GM12878 (cell line): ENCODE measurements around the gene PRKCE. TPM values are rescaled to one million over a fixed set of nuclear protein-coding genes. Genes with fewer than 3 reads are reported as not detected.
A peak's percentile ranks its signal among the peaks of the same experiment; 100 is the strongest.

Experiments
- ATAC-seq: fragments of 200-7000 bp; cut with Tn5 transposase; 3 replicates; pipeline ENCODE4 v1.9.1; 2020; ENCODE audit warnings: mild to moderate bottlenecking, moderate library complexity
- BruUV-seq: library from RNA; stranded (reverse); fragments of 400-500 nt; replicated peaks from 2 replicates; lab custom pipeline; 2021; lab: Mats Ljungman, UMichigan
- CTCF ChIA-PET: fragments of 300-600 bp; sonication (Branson Sonifier 250); formaldehyde crosslinking; extraction: SDS; loops from one replicate; lab custom pipeline; 2021; ENCODE audit warnings: inconsistent platforms; lab: Yijun Ruan, JAX
- POLR2A ChIA-PET: fragments of 350-600 bp; formaldehyde crosslinking; extraction: SDS; loops from one replicate; lab custom pipeline; 2021; ENCODE audit warnings: inconsistent platforms; lab: Charles Lee
- RAD21 ChIA-PET: fragments of 300-600 bp; sonication (Branson Sonifier 250); formaldehyde crosslinking; loops from one replicate; lab custom pipeline; 2023; ENCODE audit warnings: antibody characterized with exemption; ENCODE audit not compliant: unreplicated experiment; lab: Charles Lee
- SMC1A ChIA-PET: fragments of 300-600 bp; sonication (Branson Sonifier 250); formaldehyde crosslinking; loops from one replicate; lab custom pipeline; 2023; ENCODE audit not compliant: unreplicated experiment, uncharacterized antibody; lab: Charles Lee
- DNase-seq: peaks from one replicate; pipeline ENCODE4 v3.0.0-alpha.2; 2011; ENCODE audit warnings: low read depth, low spot score
- FAIRE-seq: peaks from 3 replicates; lab custom pipeline; 2011; peaks lifted over from hg19 to GRCh38; lab: Jason Lieb, UNC
- H2AFZ ChIP-seq: 2 replicates; pipeline ENCODE4 v1.6.0; 2011; ENCODE audit warnings: low read depth, low read length, control low read depth; ENCODE audit not compliant: control insufficient read depth
- H3K27ac ChIP-seq: 2 replicates; pipeline ENCODE4 v1.5.1; 2011; ENCODE audit warnings: control low read depth; ENCODE audit not compliant: control insufficient read depth, insufficient read depth
- H3K27me3 ChIP-seq, 2 experiments: replicated peaks in 1 of 2; 2 replicates each; pipeline versions ENCODE4 v1.6.0 to v1.6.1; 2011; ENCODE audit warnings: low read length in 1 of 2; ENCODE audit not compliant: control insufficient read depth in 2 of 2, insufficient read depth in 2 of 2
- H3K36me3 ChIP-seq, 2 experiments: 2 replicates each; pipeline ENCODE4 v1.5.1; 2011; ENCODE audit warnings: low read length in 1 of 2; ENCODE audit not compliant: control insufficient read depth in 2 of 2, insufficient read depth in 2 of 2
- H3K4me1 ChIP-seq: 2 replicates; pipeline ENCODE4 v1.6.1; 2011; ENCODE audit warnings: mild to moderate bottlenecking, low read length, moderate library complexity, mixed read lengths; ENCODE audit not compliant: control insufficient read depth, insufficient read depth
- H3K4me2 ChIP-seq: 2 replicates; pipeline ENCODE4 v1.6.0; 2011; ENCODE audit warnings: control low read depth; ENCODE audit not compliant: control insufficient read depth, insufficient read depth
- H3K4me3 ChIP-seq: fragments of 200-600 bp; sonication (generic); 2 replicates; pipeline ENCODE4 v1.5.1; 2016
- H3K79me2 ChIP-seq: 2 replicates; pipeline ENCODE4 v1.6.0; 2011; ENCODE audit warnings: low read length; ENCODE audit not compliant: control insufficient read depth, insufficient read depth
- H3K9ac ChIP-seq: 2 replicates; pipeline ENCODE4 v1.8.0; 2011; ENCODE audit warnings: low read length, control low read depth, mixed read lengths; ENCODE audit not compliant: control insufficient read depth, insufficient read depth
- H3K9me3 ChIP-seq: replicated peaks from 3 replicates; pipeline ENCODE4 v1.5.1; 2011; ENCODE audit warnings: mild to moderate bottlenecking, low read length; ENCODE audit not compliant: control insufficient read depth, insufficient read depth
- H4K20me1 ChIP-seq: 2 replicates; pipeline ENCODE4 v1.6.0; 2011; ENCODE audit not compliant: control insufficient read depth, insufficient read depth
- ATF7 ChIP-seq: fragments of 450-650 bp; IDR thresholded peaks from 2 replicates; pipeline ENCODE4 v1.6.1; 2016; ENCODE audit warnings: low read depth, mild to moderate bottlenecking
- BCL11A ChIP-seq: IDR thresholded peaks from 2 replicates; pipeline ENCODE4 v1.6.1; 2011; ENCODE audit warnings: low read depth, low read length
- BMI1 ChIP-seq: fragments of 450-650 bp; IDR thresholded peaks from 2 replicates; pipeline ENCODE4 v1.6.1; 2016; ENCODE audit warnings: mild to moderate bottlenecking, moderate library complexity, borderline replicate concordance
- CHD2 ChIP-seq: IDR thresholded peaks from 2 replicates; pipeline ENCODE4 v1.6.1; 2011; ENCODE audit warnings: low read depth, low read length, improper control_type of control experiment, borderline replicate concordance
- IKZF2 ChIP-seq, 2 experiments: fragments of 450-650 bp; IDR thresholded peaks; 2 replicates each; pipeline ENCODE4 v1.6.1; 2017; ENCODE audit warnings: mild to moderate bottlenecking in 2 of 2, moderate library complexity in 2 of 2
- MEF2B ChIP-seq: fragments of 450-650 bp; IDR thresholded peaks from 2 replicates; pipeline ENCODE4 v1.6.1; 2018; ENCODE audit warnings: mild to moderate bottlenecking, moderate library complexity; ENCODE audit not compliant: partially characterized antibody, poor library complexity, severe bottlenecking
- NBN ChIP-seq: fragments of 450-650 bp; IDR thresholded peaks from 2 replicates; pipeline ENCODE4 v1.6.1; 2016
- NFIC ChIP-seq: IDR thresholded peaks from 2 replicates; pipeline ENCODE4 v1.6.1; 2012; ENCODE audit warnings: low read depth, mild to moderate bottlenecking, inconsistent platforms, low read length, moderate library complexity
- POLR2AphosphoS2 ChIP-seq: IDR thresholded peaks from 2 replicates; pipeline ENCODE4 v1.6.1; 2011; ENCODE audit warnings: low read depth, mild to moderate bottlenecking, low read length, improper control_type of control experiment, moderate library complexity
- RAD21 ChIP-seq: IDR thresholded peaks from 2 replicates; pipeline ENCODE4 v1.6.1; 2011; ENCODE audit warnings: mild to moderate bottlenecking, low read depth, low read length, moderate library complexity; ENCODE audit not compliant: insufficient read depth
- RAD51 ChIP-seq: fragments of 450-650 bp; IDR thresholded peaks from 2 replicates; pipeline ENCODE4 v1.6.1; 2016; ENCODE audit warnings: moderate library complexity, mild to moderate bottlenecking, inconsistent platforms
- RB1 ChIP-seq: fragments of 450-650 bp; formaldehyde crosslinking; IDR thresholded peaks from 2 replicates; pipeline ENCODE4 v1.6.1; 2017; ENCODE audit warnings: mild to moderate bottlenecking, borderline replicate concordance
- RBBP5 ChIP-seq: fragments of 200-600 bp; sonication (generic); conservative IDR thresholded peaks from 2 replicates; pipeline ENCODE4 v1.6.1; 2016
- SP1 ChIP-seq: IDR thresholded peaks from one replicate; pipeline ENCODE4 v1.6.1; 2011; ENCODE audit warnings: low read depth, low read length
- TBL1XR1 ChIP-seq: IDR thresholded peaks from 2 replicates; pipeline ENCODE4 v1.6.1; 2012; ENCODE audit warnings: low read depth, low read length, improper control_type of control experiment
- WGBS: methylation state at CpG from one replicate; pipeline ENCODE4 v1.1.6; 2016; ENCODE audit warnings: low lambda C conversion rate; ENCODE audit not compliant: insufficient replicate concordance, insufficient coverage; ENCODE audit errors: missing lambda C conversion rate; 5-methylcytosine and 5-hydroxymethylcytosine counted together
- in situ Hi-C: fragments of 300-500 bp; cut with MboI; formaldehyde crosslinking; loops from 9 replicates; pipeline ENCODE4 v1.14.3; 2018; ENCODE audit warnings: mixed read lengths
- intact Hi-C: fragments of 100-400 bp; cut with micrococcal nuclease; formaldehyde crosslinking; loops from one replicate; pipeline ENCODE4 v1.14.2; 2022; ENCODE audit not compliant: unreplicated experiment
- polyA plus RNA-seq, 11 experiments: library from polyadenylated mRNA; depleted of rRNA in 4 of 11; unstranded in 6 of 11; stranded (reverse) in 5 of 11; fragments of >200 nt; fragmentation: Nextera tagmentation in 4 of 11; fragmentation: Illumina TruSeq in 1 of 11; extraction: Ambion mirVana in 4 of 11; extraction: Trizol in 1 of 11; gene quantifications; 1 replicate in 1 of 11; 2 replicates in 10 of 11; pipeline versions ENCODE4 v1.2.1 to v1.2.3, GENCODE V29; 2011 to 2016; ENCODE audit warnings: inconsistent platforms in 2 of 11, missing spikeins in 2 of 11, low read depth in 1 of 11
- total RNA-seq, 4 experiments: library from RNA; depleted of rRNA in 3 of 4; stranded (reverse); fragments of >200 nt in 3 of 4; fragmentation: Illumina TruSeq in 1 of 4; extraction: Trizol in 1 of 4; gene quantifications; 2 replicates each; pipeline versions ENCODE4 v1.2.1 to v1.2.3, GENCODE V29; 2013 to 2021
- TF ChIP-seq, protein P1 (sequence below): fragments of 450-650 bp; formaldehyde crosslinking; IDR thresholded peaks from 2 replicates; pipeline ENCODE4 v1.4.0; 2020; ENCODE audit warnings: mild to moderate bottlenecking, moderate library complexity
- TF ChIP-seq, protein P2 (sequence below): fragments of 450-650 bp; IDR thresholded peaks from 2 replicates; pipeline ENCODE4 v1.6.1; 2017; ENCODE audit warnings: mild to moderate bottlenecking, low read depth, inconsistent platforms; ENCODE audit not compliant: poor library complexity, severe bottlenecking

PRKCE gene
- total and polyA plus RNA-seq, 10 of the 15 experiments (the other 5 are each of a cell fraction or from before 2014, with no cell fraction given) = 2.6 to 28.2 (median 11.3) TPM

DNA sequence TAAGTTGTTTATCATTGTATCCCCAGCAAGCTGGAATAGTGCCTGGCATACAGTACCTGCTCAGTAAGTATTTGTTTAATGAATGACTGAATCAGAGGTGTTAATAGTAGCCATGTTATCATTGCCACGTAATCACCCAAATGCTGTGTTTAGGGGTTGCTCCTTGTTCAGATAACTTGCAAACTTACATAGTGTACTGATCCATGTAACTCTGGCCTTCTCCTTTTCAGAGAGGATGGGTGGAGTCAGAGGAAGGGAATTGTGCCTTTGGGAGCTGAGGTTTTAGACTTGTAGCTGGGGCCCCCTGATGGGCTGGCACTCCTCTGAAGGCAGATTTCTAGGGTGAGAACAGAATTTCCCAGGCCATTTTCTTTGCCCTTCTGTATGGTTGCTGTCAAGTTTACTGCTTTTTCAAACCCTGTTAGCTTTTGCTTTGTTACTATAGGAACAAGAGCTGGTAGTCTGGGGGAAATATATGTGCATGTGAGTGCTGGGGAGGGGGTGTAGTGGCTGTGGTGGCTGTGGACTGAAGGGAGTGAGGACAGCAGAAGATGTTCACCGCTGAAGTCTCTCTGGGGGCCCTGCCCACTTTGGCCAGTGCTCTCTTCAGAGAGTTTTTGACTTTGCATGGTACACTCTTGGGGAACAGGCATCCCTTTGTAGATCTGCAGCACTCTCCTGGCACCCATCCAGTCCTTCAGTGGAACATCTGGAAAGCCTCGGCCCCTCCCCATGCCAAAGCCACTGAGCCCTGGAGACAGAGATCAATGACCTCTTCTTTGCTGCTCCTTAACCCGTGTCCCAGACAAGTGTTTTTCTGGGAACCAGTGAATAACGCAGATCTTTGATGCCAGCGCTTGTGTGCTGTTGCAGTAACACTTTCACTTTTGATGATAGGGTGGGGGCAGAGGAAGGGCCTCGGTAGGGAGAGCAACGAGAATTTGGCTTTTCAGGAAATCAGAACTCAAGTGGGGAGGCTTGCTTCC lies 209.0 kb downstream of the PRKCE start:
- Histone ChIP-seq H3K36me3 (no peaks in the 10 kb centered on the region; a peak in 1 of 4 replicates), H3K4me3 (peak overlapping the region; percentile 60), H3K9me3 (no peaks in the 10 kb centered on the region), H3K27me3 (no peaks in the 10 kb centered on the region), H2AFZ (peak overlapping the region; percentile 68), H3K79me2 (peaks cover 7% of the 10 kb centered on the region), H3K4me1 (peaks cover 28% of the 10 kb centered on the region), H3K27ac (peak overlapping the region; percentile 76), H3K4me2 (peak overlapping the region; percentile 93), H3K9ac (peak overlapping the region; percentile 56), H4K20me1 (no peaks in the 10 kb centered on the region)
- ChIA-PET RAD21 (interaction anchor here (0.7 to 3.5 kb wide), 18 partner anchors 8 to 211 kb away, joined by 3 to 47 read pairs (median 4); no protein-coding TSS in a partner anchor), CTCF (interaction anchor here (0.7 to 1.7 kb wide), 17 partner anchors 9 to 216 kb away, joined by 3 to 20 read pairs (median 6); no protein-coding TSS in a partner anchor), SMC1A (interaction anchor here (0.6 to 3.2 kb wide), 32 partner anchors 7 to 218 kb away, joined by 3 to 27 read pairs (median 5); no protein-coding TSS in a partner anchor), POLR2A (interaction anchor here (0.5 to 1.7 kb wide), 11 partner anchors 8 to 169 kb away, joined by 3 to 26 read pairs (median 5); no protein-coding TSS in a partner anchor)
- in situ Hi-C loops = no loop called here
- BruUV-seq = no TSS peak
- peak; percentile 81 for ATAC-seq
- FAIRE-seq = peak; percentile 62
- WGBS = 16% methylated on average over 8 of the region's 8 CpGs
- DNase-seq = no peak
- intact Hi-C loops = loop anchor here (2.0 kb wide), 1 partner anchor 18 kb away; no protein-coding TSS in a partner anchor
- TF ChIP-seq RB1 = no peak
- TF ChIP-seq BMI1 = peak; percentile 46; the same call in 1 of the 2 replicates
- no peak for TF ChIP-seq TBL1XR1
- TF ChIP-seq, protein P1, sequence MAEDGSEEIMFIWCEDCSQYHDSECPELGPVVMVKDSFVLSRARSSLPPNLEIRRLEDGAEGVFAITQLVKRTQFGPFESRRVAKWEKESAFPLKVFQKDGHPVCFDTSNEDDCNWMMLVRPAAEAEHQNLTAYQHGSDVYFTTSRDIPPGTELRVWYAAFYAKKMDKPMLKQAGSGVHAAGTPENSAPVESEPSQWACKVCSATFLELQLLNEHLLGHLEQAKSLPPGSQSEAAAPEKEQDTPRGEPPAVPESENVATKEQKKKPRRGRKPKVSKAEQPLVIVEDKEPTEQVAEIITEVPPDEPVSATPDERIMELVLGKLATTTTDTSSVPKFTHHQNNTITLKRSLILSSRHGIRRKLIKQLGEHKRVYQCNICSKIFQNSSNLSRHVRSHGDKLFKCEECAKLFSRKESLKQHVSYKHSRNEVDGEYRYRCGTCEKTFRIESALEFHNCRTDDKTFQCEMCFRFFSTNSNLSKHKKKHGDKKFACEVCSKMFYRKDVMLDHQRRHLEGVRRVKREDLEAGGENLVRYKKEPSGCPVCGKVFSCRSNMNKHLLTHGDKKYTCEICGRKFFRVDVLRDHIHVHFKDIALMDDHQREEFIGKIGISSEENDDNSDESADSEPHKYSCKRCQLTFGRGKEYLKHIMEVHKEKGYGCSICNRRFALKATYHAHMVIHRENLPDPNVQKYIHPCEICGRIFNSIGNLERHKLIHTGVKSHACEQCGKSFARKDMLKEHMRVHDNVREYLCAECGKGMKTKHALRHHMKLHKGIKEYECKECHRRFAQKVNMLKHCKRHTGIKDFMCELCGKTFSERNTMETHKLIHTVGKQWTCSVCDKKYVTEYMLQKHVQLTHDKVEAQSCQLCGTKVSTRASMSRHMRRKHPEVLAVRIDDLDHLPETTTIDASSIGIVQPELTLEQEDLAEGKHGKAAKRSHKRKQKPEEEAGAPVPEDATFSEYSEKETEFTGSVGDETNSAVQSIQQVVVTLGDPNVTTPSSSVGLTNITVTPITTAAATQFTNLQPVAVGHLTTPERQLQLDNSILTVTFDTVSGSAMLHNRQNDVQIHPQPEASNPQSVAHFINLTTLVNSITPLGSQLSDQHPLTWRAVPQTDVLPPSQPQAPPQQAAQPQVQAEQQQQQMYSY (CRISPR knock-in tag) = no peak
- TF ChIP-seq ATF7 = 0 out of 2 replicates have a peak, but pooled peaks have one; percentile 17
- peak; percentile 62 for TF ChIP-seq MEF2B
- TF ChIP-seq, protein P2, sequence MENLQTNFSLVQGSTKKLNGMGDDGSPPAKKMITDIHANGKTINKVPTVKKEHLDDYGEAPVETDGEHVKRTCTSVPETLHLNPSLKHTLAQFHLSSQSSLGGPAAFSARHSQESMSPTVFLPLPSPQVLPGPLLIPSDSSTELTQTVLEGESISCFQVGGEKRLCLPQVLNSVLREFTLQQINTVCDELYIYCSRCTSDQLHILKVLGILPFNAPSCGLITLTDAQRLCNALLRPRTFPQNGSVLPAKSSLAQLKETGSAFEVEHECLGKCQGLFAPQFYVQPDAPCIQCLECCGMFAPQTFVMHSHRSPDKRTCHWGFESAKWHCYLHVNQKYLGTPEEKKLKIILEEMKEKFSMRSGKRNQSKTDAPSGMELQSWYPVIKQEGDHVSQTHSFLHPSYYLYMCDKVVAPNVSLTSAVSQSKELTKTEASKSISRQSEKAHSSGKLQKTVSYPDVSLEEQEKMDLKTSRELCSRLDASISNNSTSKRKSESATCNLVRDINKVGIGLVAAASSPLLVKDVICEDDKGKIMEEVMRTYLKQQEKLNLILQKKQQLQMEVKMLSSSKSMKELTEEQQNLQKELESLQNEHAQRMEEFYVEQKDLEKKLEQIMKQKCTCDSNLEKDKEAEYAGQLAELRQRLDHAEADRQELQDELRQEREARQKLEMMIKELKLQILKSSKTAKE = no peak
- no peak for TF ChIP-seq RAD51
- peak; percentile 69; the same call in 1 of the 2 replicates for TF ChIP-seq NBN
- peak; percentile 30 to 34; a peak in 2 of 4 replicates for TF ChIP-seq IKZF2 (IDR thresholded peaks at IDR 0.05)
- TF ChIP-seq RAD21 = 0 out of 2 replicates have a peak, but pooled peaks have one; percentile 6
- TF ChIP-seq POLR2AphosphoS2 = no peak
- no peak for TF ChIP-seq SP1
- no peak for TF ChIP-seq RBBP5
- no peak for TF ChIP-seq NFIC
- 0 out of 2 replicates have a peak, but pooled peaks have one; percentile 10 for TF ChIP-seq CHD2
- 0 out of 2 replicates have a peak, but pooled peaks have one; percentile 5 for TF ChIP-seq BCL11A
